DMS 273 treated with DMSO at 0.1 percent for 48 hours (cell line): ENCODE data around the gene HAGHL.

ENCODE experiments used
- DNase-seq: peaks from one replicate; lab custom pipeline; 2025; lab: John Stamatoyannopoulos, UW

The HAGHL gene

DNA sequence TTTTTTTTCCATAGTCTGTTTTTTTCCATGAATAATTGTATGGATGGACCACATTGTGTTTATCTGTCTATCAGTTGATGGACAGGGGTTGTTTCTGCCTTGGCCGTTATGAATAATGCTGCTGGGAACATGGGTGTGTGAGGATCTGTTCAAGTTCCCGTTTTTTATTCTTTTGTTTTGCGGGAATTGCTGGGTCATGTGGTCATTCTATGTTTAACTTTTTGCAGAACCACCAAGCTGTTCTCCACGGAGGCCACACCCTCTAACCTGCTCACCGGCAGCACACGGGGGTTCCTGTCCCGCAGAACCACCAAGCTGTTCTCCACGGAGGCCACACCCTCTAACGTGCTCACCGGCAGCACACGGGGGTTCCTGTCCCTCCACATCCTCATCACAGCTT lies 27.8 kb downstream of the HAGHL start:
- no peak for DNase-seq

DNA sequence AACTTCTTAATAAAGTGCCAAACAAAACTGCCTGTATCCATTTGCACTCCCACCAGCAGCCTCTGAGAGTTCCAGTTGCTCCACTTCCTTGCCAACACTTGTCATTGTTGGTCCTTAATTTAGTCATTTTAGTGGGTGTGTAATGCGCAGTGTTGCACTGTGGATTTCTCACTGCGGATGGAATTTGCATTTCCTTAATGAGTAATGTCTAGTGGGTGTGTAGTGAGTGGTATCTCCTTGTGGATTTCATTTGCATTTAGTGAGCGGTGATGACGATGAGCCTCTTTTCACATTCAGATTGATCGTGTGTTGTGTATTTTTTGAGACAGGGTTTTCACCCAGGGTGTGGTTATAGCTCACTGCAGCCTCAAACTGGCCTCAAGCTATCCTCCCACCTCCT lies 29.5 kb downstream of the HAGHL start:
- DNase-seq = no peak

DNA sequence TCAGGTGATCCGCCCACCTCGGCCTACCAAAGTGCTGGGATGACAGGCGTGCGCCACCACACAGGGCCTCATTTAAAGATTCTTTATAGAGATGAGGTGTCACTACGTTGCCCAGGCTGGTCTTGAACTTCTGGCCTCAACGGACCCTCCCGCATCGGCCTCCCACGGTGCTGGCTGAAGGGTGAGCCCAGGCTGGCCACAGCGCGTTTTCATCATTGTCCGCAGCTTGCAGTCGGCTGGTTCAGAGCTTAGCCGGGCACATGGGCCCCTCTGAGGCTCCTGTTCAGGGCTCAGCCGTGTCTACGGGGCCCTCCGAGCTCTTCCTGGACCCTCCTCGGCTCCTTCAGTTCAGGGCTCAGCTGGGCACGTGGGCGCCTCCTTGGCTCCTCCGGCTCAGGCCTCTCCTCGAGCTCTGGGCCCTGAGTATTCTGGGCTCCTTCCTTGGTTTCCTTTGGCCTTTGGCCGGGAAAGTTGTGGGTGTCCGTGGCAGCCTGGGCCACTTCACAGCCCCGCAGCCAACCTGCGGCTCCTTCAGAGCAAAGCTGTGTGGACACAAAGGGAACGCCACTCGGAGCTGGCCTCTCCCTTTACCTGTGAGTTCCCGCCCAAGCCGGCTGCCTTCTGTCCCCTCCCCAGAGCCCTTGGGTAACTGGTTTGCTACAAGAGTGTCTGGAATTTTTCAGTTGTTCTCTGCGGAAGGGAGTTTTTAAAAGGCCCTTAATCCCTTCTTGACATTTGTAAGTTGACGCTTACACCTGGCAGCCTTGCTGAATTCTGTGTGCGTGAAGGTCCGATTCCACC lies 32.4 kb downstream of the HAGHL start:
- no peak for DNase-seq

DNA sequence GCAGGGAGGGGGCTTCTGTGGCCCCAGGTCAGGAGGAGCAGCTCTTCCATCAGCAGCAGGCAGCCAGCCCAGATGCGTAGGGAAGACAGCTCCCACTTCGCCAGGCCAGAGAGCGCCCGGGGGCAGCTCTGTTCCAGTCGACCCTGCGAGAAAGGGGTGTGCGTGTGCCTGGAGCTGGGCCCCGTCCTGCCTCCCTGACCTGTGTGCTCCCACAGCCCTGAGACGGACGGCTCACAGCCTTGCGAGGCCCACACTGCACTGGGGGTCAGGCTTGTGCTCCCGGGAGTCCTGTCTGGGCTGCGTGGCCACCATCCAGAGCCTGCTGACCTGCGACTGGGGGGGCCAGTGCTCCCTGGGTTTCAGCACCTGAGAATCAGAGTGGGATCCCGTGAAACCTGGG lies 33.2 kb downstream of the HAGHL start:
- no peak for DNase-seq

DNA sequence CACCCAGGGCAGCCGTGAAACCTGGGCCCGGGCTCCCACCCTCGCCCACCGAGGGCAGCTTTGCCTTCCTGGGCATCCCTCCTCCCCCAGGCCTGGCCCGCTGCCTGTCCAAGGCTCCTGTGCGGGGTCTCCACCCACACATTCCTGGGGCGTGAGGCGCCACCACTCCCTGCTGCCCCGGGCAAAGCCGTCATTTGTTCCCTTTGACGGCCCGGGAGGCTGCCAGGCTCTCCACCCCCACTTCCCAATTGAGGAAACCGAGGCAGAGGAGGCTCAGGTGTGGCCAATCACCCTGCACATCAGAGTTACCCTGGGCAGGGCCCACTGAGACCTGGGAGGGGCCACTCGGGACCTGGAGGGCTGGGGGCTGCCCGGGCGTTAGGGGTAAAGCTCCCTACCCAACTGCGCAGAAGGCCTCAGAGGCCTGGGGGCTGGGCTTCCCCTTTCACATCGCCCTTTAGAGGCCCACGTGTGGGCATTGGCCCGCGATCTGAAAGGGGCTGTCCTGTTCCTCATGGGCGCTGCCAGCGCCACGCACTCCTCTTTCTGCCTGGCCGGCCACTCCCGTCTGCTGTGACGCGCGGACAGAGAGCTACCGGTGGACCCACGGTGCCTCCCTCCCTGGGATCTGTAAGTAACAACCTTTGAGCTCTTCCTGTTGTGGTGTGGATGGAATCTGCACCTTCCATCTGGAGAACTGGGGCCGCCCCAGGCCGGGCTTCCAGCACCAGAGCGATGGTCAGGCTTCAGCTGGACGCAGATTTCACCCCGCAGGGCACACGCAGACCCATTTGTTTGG lies 33.8 kb downstream of the HAGHL start, which contains the start of gene MSLN:
MSLN (plus strand) TSS at position 190 of the 799 bp plus-strand sequence. CDS start 1,947 bp downstream, outside the sequence.
- DNase-seq = no peak

DNA sequence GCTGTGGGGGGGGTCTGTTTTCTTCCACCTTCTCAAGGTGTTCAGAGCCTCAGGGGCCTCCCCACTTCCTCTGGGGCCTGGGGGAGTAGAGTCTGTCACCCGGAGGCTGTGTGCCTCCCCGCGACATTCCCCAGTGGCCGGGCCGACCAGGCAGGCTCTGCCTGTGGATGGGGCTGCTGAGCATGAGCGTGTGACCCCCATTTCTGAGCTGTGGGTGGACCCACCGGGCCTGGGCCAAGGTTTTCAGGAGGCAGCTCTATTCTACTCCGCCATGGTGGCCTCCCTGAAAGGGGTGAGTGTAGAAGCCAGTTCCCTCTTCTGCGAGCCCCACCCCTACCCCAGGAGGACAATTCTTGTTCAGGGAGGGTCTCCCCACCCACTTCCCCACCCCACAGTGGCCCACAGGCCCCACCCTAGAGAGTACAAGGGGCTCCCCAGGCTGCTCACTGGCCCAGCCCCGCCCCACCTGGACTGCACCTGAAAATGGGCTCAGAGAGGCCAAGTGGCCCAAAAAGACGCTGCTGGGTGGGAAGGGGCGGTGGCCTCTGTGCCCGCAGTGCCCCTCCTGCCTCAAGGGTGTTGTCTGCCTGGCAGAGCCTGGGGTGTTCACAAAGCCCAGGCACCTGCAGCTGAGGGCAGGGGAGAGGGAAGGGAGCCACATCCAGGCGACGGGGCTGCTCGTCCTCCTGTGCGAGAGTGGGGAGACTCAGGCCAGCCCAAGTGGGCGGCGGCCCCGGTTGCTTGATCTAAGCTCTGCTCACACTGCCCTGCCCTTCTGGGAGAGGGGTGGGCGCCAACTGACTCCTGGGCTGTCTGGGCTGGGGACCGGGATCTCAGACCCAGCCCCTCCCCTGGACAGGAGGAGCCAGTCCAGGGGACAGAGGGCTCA lies 35.0 kb downstream of the HAGHL start:
- no peak for DNase-seq

DNA sequence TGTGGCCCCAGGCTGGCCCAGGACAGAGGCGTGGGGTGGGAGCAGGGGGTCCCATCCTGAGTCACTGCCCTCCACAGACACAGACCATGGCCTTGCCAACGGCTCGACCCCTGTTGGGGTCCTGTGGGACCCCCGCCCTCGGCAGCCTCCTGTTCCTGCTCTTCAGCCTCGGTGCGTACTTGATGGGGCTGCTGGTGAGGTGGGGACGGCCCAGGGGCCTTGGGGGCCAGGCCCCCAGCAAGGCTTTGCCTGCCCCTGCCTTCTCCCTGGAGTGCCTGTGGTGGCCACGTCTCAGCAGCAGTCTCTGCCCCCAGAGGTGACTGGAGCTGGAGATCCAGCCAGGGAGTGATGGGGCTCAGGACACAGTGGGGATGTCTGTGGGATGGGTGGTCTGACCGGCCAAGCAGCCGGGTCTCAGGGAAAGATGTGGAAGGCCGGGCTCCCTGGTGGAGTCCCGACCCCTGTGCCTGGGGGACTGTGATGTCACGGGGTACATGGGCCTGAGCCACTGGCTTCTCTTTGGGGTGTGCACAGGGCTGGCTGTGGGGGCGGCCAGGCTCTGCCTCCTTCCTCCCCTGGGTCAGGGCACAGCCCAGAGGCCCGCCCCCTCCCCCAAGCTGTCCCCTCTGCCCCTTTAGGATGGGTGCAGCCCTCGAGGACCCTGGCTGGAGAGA lies 35.8 kb downstream of the HAGHL start:
- no peak for DNase-seq

DNA sequence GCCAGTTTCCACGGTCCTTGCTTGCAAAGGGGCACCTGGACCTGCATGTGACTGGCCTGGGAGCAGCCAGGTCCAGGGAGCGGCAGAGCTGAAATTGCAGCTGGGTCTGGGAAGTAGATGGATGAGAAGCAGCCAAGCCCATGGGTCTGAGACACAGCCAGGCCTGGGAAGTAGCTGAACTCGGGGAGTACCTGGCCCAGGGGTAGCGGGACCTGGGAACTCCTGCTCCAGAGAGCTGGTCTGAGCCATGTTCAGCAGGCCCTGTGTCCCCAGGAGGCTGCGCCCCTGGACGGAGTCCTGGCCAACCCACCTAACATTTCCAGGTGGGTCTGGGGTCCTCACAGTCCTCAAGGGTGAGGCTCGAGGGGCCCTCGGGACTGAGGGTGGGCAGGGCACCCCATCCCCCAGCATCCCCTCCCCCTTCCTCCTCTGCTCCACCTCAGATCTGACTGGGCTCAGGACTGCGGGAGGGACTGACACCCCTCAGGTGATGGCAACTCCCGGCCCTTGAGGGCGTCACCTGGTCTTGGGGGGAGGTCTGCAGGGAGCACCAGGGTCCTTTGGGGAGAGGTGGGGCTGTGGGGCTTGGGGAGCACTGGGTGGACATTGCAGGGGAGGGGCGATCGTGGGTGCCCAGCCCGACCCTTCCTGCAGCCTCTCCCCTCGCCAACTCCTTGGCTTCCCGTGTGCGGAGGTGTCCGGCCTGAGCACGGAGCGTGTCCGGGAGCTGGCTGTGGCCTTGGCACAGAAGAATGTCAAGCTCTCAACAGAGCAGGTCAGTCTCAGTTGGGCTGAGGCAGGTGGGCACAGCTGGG lies 36.7 kb downstream of the HAGHL start:
- DNase-seq = no peak

DNA sequence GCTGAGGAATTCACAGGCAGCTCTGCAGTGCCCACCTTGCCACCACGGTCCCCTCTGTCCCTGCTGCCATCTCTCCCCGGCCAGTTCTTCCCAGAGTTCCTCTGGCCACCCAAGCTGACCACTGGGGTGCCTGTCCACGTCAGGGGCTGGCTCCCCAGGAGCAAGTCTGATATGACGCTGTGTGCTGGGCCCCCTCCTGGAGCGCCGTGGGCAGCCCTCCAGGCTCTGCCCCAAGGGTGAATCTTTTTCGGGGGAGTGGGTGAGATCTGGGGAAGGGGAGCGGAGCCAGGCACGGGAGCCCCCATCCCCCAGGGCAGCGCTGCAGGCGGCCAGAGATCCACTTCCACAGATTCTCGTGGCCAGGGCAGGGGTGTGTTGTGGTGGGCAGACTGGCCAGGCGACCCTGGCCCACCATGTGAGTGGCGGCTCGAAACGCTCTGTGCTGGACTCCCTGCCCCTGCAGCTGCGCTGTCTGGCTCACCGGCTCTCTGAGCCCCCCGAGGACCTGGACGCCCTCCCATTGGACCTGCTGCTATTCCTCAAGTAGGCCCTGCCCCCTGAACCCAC lies 37.4 kb downstream of the HAGHL start:
- DNase-seq = no peak

DNA sequence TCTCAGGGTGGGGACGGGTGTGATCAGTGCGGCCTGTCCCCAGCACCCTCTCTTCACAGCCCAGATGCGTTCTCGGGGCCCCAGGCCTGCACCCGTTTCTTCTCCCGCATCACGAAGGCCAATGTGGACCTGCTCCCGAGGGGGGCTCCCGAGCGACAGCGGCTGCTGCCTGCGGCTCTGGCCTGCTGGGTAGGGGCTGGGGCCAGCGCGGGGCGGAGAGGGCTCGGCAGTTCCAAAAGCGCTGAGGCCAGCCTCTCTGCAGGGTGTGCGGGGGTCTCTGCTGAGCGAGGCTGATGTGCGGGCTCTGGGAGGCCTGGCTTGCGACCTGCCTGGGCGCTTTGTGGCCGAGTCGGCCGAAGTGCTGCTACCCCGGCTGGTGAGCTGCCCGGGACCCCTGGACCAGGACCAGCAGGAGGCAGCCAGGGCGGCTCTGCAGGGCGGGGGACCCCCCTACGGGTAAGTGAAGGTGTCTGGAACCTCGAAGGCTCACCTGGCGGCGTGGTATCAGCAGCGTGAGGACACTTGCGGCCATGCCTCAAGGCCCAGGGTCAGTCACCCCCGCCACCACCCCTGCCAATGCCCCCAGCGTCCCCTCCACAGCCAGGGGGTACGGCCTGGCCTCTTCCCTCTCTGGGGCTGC lies 38.1 kb downstream of the HAGHL start:
- no peak for DNase-seq

DNA sequence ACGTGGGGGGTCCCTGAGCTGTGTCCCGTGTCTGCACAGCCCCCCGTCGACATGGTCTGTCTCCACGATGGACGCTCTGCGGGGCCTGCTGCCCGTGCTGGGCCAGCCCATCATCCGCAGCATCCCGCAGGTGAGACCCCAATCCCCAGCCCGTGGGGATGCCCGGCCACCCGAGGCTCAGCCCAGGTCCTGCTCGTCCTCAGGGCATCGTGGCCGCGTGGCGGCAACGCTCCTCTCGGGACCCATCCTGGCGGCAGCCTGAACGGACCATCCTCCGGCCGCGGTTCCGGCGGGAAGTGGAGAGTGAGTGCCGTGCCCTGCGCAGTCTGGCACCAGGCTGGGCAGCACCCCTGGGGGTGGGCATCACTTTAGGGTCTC lies 38.6 kb downstream of the HAGHL start:
- DNase-seq = no peak

DNA sequence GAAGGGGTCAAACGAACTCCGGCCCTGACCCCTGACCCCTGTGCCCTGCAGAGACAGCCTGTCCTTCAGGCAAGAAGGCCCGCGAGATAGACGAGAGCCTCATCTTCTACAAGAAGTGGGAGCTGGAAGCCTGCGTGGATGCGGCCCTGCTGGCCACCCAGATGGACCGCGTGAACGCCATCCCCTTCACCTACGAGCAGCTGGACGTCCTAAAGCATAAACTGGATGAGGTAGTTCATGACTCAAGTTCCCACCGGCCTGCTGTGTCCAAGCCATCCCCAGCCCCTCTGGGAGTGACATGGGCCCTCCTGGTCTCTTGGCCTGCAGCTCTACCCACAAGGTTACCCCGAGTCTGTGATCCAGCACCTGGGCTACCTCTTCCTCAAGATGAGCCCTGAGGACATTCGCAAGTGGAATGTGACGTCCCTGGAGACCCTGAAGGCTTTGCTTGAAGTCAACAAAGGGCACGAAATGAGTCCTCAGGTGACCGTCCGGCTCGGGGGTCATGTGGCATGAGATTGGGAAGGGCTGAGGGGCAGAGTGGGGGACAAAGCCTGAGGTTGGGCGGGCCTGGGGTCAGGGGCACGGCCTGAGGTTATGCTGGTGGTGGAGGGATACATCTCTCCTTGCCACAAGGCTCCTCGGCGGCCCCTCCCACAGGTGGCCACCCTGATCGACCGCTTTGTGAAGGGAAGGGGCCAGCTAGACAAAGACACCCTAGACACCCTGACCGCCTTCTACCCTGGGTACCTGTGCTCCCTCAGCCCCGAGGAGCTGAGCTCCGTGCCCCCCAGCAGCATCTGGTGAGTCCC lies 39.3 kb downstream of the HAGHL start:
- DNase-seq = no peak

DNA sequence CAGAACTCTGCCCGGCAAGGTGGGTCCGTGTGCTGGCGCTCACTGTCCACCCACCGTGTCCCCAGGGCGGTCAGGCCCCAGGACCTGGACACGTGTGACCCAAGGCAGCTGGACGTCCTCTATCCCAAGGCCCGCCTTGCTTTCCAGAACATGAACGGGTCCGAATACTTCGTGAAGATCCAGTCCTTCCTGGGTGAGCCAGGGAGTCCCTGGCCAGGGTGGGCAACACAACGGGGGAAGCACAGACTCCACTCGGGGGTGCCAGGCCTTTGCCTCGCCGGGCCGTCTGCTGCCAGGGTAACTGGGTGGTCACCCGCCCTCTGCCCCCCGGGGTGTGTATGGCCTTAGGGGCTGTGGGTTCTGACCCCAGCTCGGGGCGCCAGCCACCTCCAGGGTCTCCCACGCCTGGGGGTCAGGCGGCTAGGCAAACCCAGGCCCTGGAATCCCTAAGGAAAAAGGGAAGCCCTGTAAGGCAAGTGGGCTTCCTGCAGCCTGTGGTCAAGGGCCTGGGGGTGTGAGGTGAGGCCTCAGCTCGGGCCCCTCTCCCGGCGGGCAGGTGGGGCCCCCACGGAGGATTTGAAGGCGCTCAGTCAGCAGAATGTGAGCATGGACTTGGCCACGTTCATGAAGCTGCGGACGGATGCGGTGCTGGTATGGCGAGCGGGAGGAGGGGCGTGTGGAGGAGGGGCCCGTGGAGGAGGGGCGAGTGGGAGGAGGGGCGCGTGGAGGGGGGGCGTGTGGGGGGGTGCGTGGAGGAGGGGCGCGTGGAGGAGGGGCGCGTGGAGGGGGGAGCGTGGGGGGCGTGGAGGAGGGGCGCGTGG lies 40.1 kb downstream of the HAGHL start:
- DNase-seq = no peak

DNA sequence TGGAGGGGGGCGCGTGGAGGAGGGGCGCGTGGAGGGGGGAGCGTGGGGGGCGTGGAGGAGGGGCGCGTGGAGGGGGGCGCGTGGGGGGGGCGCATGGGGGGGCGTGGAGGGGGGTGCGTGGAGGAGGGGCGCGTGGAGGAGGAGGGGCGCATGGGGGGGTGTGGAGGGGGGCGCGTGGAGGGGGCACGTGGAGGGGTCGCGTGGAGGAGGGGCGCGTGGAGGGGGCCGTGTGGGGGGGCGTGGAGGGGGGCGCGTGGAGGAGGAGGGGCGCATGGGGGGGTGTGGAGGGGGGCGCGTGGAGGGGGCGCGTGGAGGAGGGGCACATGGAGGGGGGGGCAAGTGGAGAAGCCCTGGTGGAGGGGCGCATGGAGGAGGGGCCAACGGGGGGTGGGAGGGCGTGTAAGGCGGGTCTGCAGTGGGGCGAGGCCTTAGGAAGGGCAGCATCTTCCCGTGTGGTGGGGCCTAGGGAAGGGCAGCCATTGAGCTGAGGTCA lies 40.9 kb downstream of the HAGHL start:
- no peak for DNase-seq

DNA sequence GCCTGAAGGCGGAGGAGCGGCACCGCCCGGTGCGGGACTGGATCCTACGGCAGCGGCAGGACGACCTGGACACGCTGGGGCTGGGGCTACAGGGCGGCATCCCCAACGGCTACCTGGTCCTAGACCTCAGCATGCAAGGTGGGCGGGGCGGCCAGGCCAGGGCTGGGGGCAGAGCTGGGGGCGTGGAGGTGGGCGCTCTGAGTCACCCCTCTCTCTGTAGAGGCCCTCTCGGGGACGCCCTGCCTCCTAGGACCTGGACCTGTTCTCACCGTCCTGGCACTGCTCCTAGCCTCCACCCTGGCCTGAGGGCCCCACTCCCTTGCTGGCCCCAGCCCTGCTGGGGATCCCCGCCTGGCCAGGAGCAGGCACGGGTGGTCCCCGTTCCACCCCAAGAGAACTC lies 41.5 kb downstream of the HAGHL start:
- DNase-seq = no peak

DNA sequence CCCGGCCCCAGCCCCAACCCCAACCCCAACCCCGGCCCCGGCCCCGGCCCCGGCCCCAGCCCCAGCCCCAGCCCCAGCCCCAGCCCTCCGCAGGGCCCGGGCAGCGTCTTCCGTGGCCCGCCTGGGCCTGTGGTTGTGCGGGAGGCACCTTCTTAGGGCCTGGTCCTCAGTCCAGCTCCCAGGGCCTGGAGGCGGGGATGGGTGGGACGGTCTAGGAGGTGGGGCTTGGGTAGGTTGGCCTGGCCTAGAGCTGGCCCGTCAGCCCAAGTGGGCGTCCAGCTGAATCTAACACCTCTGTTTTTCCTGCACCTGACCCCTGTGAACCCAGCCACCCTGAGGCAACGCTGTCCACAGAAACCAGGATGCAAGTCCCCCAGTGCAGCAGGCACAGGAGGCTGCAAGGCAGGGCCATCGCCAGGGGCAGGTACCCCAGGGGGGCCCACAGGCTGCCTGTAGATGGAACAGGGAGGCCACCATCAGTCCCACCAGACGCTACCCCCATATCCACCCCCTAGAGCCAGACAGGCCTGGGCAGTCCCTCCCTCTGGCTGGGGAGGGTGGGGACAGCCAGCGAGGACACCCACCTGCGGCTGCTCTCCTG lies 42.4 kb downstream of the HAGHL start:
- no peak for DNase-seq

DNA sequence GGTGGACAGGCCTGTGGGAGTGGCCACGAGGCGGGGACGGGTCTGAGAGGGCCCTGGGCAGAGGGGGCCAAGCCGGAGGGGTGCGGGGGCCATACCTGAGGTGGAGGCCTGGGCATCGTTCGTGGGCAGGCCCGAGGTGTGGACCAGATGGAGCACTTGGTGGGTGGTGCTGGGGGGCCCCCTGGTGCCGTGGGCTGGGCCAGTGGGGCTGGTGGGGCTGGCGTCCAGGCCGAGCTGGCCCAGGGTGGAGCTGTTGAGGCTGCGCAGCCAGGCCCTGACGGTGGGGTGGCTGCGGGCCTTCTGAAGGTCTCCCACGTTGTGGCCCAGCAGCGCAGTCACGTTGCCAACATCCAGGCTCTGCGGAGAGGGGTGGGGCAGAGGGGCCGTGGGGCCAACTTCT lies 43.0 kb downstream of the HAGHL start:
- no peak for DNase-seq

DNA sequence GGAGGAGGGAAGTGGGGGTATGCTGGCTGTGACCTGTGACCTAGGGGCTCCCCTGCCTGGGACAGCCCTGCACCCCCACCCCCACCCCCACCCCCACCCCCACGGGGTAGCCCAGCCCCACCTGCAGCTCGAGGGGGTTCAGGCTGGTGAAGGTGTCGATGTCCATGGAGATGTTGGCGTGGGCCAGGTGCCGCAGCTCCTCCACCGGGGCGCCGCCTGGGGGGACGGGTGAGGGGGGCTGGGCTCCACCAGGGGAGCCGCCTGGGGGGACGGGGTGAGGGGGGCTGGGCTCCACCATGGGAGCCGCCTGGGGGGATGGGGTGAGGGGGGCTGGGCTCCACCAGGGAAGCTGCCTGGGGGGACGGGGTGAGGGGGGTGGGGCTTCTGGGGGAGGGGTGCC lies 43.5 kb downstream of the HAGHL start:
- no peak for DNase-seq
